ENCODE measurements around the gene CNTNAP2.

- TF ChIP-seq CTCF (IDR thresholded peaks at IDR 0.05) (no peak), POLR2AphosphoS5 (IDR thresholded peaks at IDR 0.05; ENCODE audit: insufficient read depth in 1 of 2, low read depth in 1 of 2) (no peak)
These were observed 2202.8 kb downstream of the CNTNAP2 start for GRCh38 chr7:148319316-148319808.
